GM19328 (cell line): ENCODE measurements around the gene CD300LF.

Source experiments
- ATAC-seq: cut with Tn5 transposase; IDR thresholded peaks from one replicate; pipeline ENCODE4 v1.9.1; 2021; ENCODE audit warnings: mild to moderate bottlenecking, moderate library complexity; ENCODE audit not compliant: unreplicated experiment

The CD300LF gene

DNA sequence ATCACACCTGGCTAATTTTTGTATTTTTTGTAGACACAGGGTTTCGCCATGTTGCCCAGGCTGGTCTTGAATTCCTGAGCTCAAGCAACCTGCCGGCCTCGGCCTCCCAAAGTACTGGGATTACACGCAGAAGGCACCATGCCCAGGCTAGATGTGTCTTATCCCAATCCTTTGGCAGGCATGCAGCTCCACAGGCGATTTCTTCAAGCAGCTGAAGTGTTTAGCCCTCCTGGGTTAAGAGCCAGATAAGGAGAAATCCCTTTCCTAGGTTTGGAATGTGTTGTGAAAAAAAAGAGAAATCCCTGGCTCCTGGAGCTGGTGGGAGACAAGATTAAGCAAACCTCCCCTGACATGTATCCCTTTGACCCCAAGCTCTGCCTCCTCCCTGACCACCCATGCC is 33.7 kb upstream of the CD300LF start:
- ATAC-seq: no peak

DNA sequence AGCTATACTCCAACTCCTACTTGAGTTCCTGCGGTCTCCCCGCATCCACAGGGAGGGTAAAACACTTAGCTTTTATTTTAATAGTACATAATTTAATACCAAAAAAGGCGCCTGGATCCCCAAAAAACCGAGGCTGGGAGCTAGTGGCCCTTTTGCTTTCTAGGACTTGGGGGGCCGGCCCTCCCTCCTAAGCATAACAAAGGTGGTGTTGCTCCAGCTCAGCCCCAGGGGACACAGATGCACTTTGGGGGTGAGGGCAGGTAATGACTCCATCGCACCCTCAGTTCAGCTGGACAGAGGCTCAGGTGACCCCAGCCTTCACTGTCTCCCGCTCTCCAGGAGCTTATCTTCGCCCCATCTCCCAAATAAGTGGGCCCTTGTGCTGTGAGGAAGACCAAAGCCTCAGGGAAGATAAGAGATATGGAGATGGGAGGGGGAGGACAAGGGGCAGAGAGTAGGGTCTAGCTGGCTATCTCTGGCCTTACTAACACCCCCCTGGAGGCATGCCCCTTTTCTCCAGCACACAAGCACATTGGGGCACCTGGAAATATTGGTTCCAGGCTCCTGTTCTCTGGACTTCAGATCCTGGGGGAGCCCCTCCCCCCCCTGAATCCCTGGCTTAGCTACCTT is 32.9 kb upstream of the CD300LF start:
- ATAC-seq: no peak

DNA sequence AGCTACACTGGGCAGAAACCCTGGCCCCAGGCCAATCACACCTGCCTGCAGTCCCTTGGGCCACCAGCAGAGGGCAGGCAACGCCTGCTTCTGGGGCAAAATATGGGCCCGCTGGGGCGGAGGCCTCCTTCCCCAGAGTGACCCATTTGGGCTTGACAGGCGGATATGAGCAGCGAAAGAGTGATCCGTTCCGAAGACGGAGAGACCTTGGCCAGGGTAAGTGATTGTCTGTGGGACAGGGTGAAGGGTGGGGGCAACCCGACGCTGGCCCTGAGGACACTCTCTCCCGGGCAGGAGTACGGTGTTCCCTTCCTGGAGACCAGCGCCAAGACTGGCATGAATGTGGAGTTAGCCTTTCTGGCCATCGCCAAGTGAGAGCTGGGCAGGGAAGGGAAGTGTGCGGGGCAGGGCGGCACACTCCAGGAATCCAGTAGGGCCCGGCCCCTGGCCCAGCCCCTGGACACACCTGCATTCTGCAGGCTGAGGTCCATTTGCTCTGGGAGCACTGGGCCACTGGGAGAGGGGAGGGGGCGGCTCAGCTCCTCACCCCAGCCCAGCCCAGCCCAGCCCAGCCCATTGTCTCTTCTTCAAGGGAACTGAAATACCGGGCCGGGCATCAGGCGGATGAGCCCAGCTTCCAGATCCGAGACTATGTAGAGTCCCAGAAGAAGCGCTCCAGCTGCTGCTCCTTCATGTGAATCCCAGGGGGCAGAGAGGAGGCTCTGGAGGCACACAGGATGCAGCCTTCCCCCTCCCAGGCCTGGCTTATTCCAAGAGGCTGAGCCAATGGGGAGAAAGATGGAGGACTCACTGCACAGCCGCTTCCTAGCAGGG is 32.2 kb upstream of the CD300LF start:
- no peak for ATAC-seq

DNA sequence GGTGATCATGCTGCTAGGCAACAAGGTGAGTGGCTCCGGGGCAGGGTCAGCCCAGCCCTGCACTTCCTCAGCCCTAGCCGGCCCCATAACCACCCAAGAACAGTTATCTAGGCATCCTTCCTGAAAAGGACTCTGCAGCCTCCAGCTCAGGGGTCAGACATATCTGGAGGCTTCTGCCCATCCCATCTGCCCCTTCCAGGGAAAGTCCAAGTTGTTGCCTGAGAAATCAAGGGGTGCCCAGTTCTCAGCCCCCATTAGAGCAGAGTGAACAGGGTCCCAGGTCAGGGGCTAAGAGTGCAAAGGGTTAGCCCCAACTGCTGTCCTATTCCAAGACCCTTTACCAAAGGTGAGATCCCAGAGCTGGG is 31.6 kb upstream of the CD300LF start:
- no peak for ATAC-seq

DNA sequence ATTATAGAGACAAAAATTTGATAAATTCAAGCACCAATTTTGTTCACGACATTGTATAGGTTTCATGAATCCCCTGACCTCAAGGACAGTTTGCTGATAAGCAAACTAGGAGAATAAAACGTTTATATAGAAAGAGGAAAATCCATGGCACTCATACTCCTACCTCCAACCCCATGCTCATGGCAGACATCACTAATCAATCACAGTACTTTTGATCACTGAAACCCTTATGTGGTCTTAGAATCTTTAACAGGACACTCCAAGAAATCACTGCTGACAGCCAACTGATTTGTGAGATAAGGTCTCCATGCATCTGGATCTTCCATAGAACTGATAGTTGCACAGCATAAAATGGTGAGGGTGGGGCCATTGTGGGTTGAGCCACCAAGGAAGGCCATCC is 31.0 kb upstream of the CD300LF start:
- ATAC-seq: no peak

DNA sequence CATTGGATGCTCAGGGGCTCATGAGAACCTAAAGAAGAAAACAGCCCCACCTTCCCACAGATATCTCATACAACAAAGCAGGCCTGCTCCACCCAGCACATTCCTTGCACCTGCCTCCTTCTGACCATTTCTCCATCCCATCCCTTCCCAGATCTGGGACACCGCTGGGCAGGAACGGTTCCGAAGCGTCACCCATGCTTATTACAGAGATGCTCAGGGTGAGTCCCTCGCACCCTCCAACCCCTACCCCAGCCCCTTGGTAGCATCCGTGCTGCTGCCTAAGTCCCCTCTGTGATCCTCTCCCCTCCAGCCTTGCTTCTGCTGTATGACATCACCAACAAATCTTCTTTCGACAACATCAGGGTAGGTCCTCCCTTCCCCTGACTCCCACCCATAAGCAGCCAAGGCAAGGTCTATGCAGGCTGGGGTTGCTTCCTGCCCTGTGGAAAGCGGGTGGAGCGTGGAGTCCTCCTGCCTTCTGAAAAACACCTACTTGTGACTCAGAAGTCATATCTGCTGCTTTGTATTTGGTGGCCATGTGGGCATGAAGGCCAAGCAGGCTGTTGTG is 30.3 kb upstream of the CD300LF start:
- no peak for ATAC-seq

DNA sequence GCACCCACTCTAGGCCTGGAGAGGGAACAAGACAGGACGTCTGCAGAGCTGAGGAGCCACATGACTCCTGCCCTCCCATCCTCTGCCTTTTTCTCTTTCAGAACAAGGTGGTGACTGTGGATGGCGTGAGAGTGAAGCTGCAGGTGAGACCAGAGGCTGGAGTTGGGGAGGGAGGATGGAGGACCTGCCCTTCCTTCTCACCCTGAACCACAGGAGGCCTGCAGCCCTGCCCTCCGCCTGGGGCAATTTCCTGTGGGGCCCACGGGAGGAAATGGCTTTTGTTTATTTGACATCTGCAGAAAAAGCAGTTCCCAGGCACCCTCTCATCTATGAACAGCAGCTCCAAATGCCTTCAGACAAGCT is 29.4 kb upstream of the CD300LF start:
- ATAC-seq: no peak

DNA sequence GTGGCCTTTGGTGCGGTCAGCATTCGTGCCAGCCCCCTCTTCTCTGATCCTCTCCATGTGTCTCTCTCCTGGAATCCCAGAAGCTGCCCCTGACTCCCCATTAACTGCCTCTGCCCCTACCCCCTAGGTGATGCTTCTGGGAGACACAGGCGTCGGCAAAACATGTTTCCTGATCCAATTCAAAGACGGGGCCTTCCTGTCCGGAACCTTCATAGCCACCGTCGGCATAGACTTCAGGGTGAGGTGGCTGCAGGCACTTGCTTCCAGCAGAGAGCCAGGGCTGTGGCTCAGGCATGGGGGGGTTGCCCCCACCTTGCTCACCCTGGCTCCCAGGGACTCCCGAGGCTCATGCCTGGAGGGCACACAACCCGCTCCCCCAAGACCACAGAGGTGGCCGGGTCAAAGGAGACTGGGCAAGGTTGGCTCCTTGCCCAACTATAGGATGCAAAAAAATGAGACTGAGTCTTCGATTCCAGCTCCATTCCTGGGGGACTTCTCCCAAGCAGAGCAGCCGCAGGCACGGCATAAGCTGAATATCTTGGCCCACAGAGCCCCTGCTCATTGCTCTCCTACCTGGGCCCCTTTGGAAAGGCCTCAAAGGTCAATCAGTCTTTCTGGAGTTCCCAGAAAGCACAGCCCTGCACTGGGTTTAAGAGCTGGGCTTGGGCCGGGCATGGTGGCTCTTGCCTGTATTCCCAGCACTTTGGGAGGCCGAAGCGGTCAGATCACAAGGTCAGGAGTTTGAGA is 28.1 kb upstream of the CD300LF start:
- no peak for ATAC-seq

DNA sequence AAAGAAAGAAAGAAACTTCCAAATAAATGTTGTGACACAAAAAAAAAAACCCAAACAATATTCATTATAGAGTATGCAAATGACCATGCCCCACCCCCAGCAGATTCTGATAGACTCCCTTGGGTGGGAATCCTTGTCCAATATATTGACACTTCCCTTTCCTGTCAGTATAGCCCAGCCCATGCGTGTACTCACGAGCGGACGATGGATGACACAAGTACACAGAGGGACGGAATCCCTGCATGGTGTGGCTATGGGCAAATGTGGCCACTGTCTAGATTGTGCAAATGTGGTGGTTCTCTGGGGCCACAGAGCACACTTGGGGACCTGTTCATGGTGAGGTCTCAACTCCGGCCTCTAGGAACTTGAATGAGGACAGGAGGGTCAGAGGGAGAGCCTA is 27.4 kb upstream of the CD300LF start:
- no peak for ATAC-seq

DNA sequence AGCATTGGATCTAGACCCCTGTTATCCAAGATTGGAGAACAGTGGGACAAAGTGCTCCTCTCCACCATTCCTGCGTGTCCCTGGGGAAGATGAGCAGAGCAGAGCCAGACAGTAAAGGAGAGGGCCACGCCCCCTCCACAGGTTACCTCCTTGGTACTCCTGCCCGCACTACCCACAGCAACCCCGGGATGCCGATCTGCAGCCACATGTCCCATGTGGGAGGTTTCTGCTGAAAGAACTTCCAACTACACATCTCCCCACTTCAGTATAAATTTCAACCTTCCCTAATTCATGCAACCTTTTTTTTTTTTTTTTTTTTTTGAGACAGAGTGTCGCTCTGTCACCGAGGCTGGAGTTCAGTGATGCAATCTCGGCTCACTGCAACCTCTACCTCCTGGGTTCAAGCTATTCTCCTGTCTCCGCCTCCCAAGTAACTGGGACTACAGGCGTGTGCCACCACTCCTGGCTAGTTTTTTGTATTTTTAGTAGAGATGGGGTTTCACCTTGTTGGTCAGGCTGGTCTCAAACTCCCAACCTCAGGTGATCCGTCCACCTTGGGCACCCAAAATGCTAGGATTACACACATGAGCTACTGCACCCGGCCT is 26.6 kb upstream of the CD300LF start:
- ATAC-seq: no peak

DNA sequence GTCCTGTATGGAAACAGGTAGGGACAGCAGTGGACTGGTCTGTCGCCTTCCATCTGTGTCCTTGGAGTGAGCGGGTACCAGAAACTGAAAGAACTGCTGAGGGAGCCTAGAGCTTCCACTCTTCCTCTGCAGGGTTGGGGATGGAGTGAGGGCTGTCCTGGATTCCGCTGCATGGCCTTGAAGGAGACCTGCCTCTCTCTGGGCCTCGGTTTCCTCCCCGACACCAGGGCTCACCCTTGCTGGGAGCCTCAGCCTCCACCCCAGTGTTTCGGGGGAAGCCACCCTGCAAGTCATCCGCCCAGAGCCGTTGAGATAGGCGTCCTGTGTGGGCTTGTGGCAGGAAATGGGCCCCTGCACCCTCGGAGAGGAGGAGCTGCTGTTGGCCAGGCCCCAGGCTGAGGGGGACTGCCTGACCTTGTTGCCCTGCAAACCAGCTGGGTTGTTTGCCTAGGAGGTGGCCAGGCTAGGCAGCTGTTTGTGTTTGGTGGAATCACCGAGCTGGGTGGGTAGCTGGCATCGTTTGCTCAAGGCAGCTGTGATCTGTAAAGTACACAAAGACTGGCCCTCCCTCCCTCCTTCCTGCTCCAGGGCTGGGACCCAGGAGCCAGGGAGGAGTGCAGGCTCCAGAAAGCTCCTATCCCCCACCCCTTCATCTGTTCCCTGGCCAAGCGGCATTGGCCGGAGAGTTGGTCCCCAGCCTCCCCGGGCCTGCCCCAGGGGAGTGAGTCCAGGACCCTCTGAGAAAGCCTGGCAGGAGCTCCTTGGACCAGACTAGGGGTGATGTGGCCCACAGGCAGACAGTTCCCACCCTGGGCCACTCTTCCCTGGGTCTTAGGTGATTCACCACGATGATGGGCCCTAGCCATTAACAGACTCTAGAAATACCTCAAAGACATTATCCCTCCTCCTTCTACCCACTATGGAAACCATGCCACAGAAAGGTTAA is 25.6 kb upstream of the CD300LF start:
- ATAC-seq: peak; percentile 42

DNA sequence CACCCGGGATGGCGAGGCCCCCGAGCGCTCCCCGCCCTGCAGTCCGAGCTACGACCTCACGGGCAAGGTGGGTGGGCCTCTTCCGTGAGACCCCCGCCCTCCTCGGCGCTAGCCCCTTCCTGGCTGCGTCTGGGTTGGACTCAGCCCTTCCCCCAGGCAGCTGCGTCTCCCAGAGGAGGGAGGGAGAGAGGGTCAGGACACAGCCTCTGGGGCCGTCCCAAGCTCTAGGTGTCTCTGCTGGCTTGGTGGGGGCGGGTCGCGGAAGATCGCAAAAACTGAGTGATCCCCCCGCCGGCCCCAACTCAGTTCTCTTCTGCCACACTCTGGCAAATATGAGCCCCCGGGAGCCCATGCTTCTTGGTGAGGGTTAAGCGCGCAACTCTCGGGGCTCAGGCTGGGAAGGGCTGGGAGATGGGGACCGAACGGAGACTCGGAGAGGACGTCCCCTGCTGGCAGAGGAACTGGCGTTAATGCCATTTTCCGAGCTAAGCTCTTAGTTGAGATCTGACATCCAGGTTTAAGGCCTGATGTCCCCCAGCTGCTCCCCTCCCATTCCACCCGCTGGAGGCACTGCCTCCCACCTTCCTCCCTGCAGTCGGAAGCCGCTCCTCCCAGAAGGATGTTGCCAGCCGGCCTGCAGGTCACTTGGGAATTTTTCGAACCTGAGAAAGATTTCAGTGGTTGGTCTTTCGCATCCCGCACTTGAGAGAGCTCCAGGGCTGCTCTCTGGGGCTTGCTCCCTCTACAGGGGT is 24.8 kb upstream of the CD300LF start:
- no peak for ATAC-seq

DNA sequence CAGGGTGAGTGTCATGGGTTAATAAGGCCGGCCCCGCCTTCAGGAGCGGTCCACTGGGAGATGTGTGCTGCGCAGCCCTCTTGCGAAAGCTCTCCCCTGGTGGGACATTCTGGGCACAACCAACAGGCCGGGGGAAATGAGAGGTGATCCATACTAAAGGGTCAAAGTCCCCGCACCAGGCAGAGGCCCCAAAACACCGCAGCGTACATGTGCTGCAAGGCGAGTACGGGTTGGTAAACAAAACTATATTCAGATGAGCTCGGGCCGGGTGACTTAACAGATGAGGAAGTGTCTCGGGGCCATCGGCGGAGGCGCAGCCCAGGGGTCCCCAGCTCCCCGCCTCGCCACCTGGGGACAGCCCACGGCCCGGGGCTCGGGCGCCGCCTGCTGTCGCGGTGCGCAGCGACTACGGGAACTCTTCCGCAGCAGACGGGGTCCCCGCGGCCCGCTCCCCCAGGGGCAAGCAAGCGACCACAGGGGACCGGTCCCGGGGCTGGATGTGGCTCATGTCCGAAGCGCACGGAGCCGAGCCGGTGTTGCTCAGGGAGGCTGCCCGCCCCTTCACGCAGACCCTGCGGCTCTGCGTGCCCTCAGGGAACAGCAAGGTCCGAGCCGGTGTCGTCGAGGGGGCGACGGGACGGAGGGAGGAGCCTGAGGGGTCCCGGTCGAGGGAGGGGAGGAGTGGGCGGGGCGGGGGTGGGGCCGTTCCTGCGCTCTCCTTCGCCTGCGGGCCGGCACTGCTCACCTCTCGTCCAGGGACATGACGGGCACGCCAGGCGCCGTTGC is 24.0 kb upstream of the CD300LF start, which contains the start of gene RAB37:
Gene RAB37, plus strand, starts transcription at position 744 of the 786 bp plus-strand sequence. Its CDS starts 17 bp downstream, at position 761.
- no peak for ATAC-seq

DNA sequence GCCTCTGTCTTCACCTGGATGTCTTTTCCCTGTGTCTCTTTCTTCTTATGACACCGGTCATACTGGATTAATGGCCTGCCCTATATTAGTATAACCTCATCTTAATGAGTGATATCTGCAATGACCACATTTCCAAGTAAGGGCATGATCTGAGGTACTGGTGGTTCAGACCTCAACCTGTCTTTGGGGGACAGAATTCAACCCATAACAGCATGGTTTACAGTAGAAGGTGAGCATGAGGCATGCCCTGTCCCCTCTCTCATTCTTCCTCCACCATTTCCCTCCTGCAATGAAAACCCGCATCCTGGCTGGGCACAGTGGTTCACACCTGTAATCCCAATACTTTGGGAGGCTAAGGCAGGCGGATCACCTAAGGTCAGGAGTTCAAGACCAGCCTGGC is 21.5 kb upstream of the CD300LF start:
- no peak for ATAC-seq

DNA sequence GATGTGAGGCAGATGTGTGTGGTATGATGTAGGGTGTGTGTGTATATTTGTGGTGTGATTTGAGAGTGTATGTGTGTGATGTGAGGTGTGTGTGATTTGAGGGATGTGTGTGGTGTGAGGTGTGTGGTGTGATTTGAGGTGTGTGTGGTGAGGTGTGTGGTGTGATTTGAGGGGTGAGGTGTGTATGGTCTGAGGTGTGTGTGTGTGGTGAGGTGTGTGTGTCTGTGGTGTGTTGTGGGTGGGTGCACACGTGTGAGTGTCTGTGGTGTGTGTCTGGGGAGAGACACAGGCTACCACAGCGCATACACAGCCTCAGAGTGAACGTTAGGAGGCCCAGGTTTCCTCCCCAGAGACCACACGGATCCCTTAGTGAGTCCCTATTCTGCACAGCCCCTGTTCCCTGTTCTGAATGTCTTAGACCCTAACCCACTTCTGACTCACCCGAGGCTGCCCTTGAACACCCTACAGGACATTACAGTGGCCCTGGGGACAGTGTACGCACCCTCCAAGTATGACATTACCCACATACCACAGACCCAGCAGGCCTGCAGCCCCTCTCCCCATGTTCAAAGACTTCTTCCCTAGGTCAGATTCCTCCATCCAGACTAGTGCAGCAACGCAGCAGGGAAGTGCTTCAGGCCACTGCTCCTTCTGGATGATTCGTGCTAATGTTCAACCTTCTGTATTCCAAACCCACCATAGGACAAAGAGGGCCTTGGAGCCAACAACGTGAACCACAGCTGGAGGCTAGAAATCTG is 20.8 kb upstream of the CD300LF start:
- no peak for ATAC-seq

DNA sequence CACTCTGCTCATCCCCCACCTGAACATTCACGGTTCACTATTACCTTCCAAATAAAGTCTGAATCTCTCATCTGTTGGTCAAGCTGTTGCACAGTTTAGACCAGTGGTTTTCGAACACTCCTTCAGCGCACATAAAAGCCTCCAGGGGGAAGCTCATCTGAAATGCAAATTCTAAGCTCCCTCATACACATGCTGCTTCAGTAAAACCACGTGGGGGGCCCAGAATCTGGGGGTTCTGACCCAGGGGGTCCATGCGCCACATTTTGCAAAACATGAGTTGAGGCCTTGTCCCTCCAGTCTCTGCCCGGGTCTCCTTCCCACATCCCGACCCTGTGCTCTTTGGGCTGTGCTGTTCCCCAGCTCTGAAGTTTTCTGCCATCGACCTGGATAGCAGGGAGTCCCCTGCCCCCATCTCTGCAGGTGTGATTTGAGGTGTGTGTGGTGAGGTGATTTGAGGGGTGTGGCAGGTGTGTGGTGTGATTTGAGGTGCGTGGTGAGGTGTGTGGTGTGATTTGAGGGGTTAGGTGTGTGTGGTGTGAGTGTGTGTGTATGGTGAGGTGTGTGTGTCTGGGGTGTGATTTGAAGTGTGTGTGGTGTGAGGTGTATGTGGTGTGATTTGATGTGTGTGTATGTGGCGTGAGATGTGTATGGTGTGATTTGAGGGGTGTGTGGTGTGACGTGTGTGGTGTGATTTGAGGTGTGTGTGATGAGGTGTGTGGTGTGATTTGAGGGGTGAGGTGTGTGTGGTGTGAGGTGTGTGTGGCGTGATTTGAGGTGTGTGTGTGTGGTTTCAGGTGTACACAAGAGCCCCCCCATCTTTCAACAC is 19.5 kb upstream of the CD300LF start:
- ATAC-seq: no peak

DNA sequence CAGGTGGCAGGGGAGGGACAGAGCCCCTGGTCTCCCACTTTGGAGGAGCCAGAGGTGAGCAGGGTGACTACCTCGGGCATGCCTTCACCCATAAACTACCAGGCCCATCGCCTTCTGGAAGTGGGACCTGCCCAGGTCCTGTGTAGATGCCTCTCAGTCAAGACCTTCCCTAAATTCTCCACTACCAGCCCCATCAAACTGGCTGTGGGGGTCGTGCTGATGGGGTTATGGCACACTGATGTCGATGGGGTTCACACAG is 18.6 kb upstream of the CD300LF start:
- ATAC-seq: no peak
